ENCODE data around the gene MRPS23. TPM values are rescaled to one million over a fixed set of nuclear protein-coding genes. Genes with fewer than 3 reads are reported as not detected.
A peak's percentile ranks its signal among the peaks of the same experiment; 100 is the strongest.

MRPS23 gene
- 33.9 TPM for polyA plus RNA-seq (2013, experiment 1 of 2)
- polyA plus RNA-seq (2013, experiment 2 of 2): 35.9 TPM

GRCh38 chr17:57849874-57850754, at the start of gene MRPS23:
MRPS23 (minus strand) TSS chr17:57850044; CDS start chr17:57850010, 34 bp downstream.
- peak within 1 kb of the TSS; percentile 96 for H3K4me3 ChIP-seq (ENCODE audit: low read length)
- H3K27me3 ChIP-seq (ENCODE audit: insufficient read depth, low read length, poor library complexity): no peaks in the 10 kb centered on the region
- H3K9ac ChIP-seq (ENCODE audit: low read length): peak within 1 kb of the TSS; percentile 93
- H2BK15ac ChIP-seq (replicated peaks; ENCODE audit: low read depth): peak within 1 kb of the TSS; percentile 3
- no CpG with 5 or more reads among the region's 57 CpGs for WGBS (ENCODE audit: extremely low coverage, insufficient coverage, low lambda C conversion rate)
- no peak within 1 kb of the TSS for H2AK5ac ChIP-seq (ENCODE audit: low read length)
- peak within 1 kb of the TSS; percentile 93 for H2BK5ac ChIP-seq (ENCODE audit: low read length)
- peak within 1 kb of the TSS; percentile 74 for H4K5ac ChIP-seq (ENCODE audit: low read length)
- H3K18ac ChIP-seq (ENCODE audit: low read length): peak within 1 kb of the TSS; percentile 68
- H3K4me1 ChIP-seq (ENCODE audit: control insufficient read depth, low read depth, low read length): peaks cover 7% of the 10 kb centered on the region
- peak; percentile 100 for DNase-seq
- no peak within 1 kb of the TSS for H3K23ac ChIP-seq (ENCODE audit: low read length)
- H3K79me2 ChIP-seq (ENCODE audit: control insufficient read depth, insufficient read depth, low read length): peaks cover 11% of the 10 kb centered on the region
- no peaks in the 10 kb centered on the region for H3K36me3 ChIP-seq (ENCODE audit: control insufficient read depth, insufficient read depth, low read length)
- H3K79me1 ChIP-seq (ENCODE audit: low read length): peaks cover 11% of the 10 kb centered on the region
- H3K27ac ChIP-seq (ENCODE audit: low read depth, low read length): peak within 1 kb of the TSS; percentile 58
- no peak within 1 kb of the TSS for H4K8ac ChIP-seq (ENCODE audit: low read depth, low read length)
- peak within 1 kb of the TSS; percentile 16 for H2BK120ac ChIP-seq (ENCODE audit: low read depth, low read length)
- peak within 1 kb of the TSS; percentile 60 for H3K4ac ChIP-seq (ENCODE audit: low read depth, low read length)
- H3K4me2 ChIP-seq (ENCODE audit: low read length): peak within 1 kb of the TSS; percentile 72
- H3K56ac ChIP-seq (ENCODE audit: low read length): peak within 1 kb of the TSS; percentile 98

- H2BK120ac ChIP-seq (ENCODE audit: low read depth, low read length): no peak overlapping the region
- H2BK5ac ChIP-seq (ENCODE audit: low read length): no peak overlapping the region
- H3K79me2 ChIP-seq (ENCODE audit: control insufficient read depth, insufficient read depth, low read length): no peaks in the 10 kb centered on the region
- no peaks in the 10 kb centered on the region for H3K27me3 ChIP-seq (ENCODE audit: insufficient read depth, low read length, poor library complexity)
- H3K4ac ChIP-seq (ENCODE audit: low read depth, low read length): no peak overlapping the region
- no peak for DNase-seq
- no peak overlapping the region for H4K8ac ChIP-seq (ENCODE audit: low read depth, low read length)
- H3K4me2 ChIP-seq (ENCODE audit: low read length): no peak overlapping the region
- no peak overlapping the region for H3K23ac ChIP-seq (ENCODE audit: low read length)
- H2BK15ac ChIP-seq (replicated peaks; ENCODE audit: low read depth): no peak overlapping the region
- H2AK5ac ChIP-seq (ENCODE audit: low read length): no peak overlapping the region
- WGBS (ENCODE audit: extremely low coverage, insufficient coverage, low lambda C conversion rate): no CpG with 5 or more reads among the region's 8 CpGs
- no peak overlapping the region for H3K18ac ChIP-seq (ENCODE audit: low read length)
- H3K79me1 ChIP-seq (ENCODE audit: low read length): no peaks in the 10 kb centered on the region
- no peak overlapping the region for H4K5ac ChIP-seq (ENCODE audit: low read length)
- H3K56ac ChIP-seq (ENCODE audit: low read length): peak overlapping the region; percentile 35
- H3K9ac ChIP-seq (ENCODE audit: low read length): peak overlapping the region; percentile 16
- no peaks in the 10 kb centered on the region for H3K36me3 ChIP-seq (ENCODE audit: control insufficient read depth, insufficient read depth, low read length)
- H3K4me3 ChIP-seq (ENCODE audit: low read length): no peak overlapping the region
- H3K4me1 ChIP-seq (ENCODE audit: control insufficient read depth, low read depth, low read length): peaks cover 5% of the 10 kb centered on the region
- peak overlapping the region; percentile 21 for H3K27ac ChIP-seq (ENCODE audit: low read depth, low read length)
Observed at GRCh38 chr17:57899391-57899790, 49.5 kb upstream of the MRPS23 start.

DNA sequence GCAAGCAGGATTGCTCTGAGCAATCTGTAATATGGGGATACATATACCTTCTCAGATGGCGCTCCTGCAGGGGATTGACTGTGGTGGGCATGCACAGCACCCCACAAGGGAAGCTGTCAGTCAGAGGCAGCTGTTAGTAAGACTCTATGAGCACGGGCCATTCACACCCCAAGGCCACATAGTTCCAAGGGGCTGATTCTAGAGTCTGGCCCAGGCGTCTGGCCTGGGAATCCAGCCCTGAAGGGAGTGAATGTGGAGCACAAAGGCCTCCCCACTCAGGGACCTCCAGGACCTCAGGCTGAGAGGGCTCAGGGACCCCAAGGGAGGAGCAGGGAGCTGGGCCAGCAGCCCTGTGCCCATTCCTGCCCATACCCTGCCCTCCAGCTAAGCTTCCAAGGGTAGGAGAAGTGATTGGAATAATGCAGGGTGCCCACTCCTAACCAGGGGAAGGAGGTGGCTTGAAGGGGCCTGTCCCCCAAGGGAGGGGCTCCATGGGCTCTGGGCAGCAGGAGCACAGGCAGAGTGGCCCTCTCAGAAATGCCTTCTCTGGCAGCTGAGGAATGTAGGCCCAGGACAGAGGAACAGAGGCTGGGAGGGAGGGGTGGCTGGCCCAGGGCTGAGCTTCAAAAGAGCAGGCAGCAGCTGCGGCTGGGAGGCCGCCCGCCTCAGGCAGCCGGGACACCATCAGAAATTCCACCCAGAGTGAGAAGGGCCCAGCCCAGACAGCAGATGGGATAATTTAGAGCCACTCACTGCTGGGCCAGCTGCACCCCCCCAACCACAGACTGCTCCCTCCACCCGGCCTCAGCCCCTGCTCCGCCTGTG, 48.9 kb upstream of the MRPS23 start:
- Histone ChIP-seq H3K27ac (ENCODE audit: low read depth, low read length) (peak overlapping the region; percentile 78), H3K4me2 (ENCODE audit: low read length) (no peak overlapping the region), H3K4me3 (ENCODE audit: low read length) (no peak overlapping the region), H3K36me3 (ENCODE audit: control insufficient read depth, insufficient read depth, low read length) (no peaks in the 10 kb centered on the region), H2BK120ac (ENCODE audit: low read depth, low read length) (no peak overlapping the region), H3K27me3 (ENCODE audit: insufficient read depth, low read length, poor library complexity) (no peaks in the 10 kb centered on the region), H3K18ac (ENCODE audit: low read length) (peak overlapping the region; percentile 35), H2BK5ac (ENCODE audit: low read length) (no peak overlapping the region), H3K23ac (ENCODE audit: low read length) (no peak overlapping the region), H3K4ac (ENCODE audit: low read depth, low read length) (peak overlapping the region; percentile 1), H4K8ac (ENCODE audit: low read depth, low read length) (no peak overlapping the region), H2BK15ac (replicated peaks; ENCODE audit: low read depth) (no peak overlapping the region), H3K56ac (ENCODE audit: low read length) (peak overlapping the region; percentile 66), H3K4me1 (ENCODE audit: control insufficient read depth, low read depth, low read length) (peaks cover 5% of the 10 kb centered on the region), H3K79me2 (ENCODE audit: control insufficient read depth, insufficient read depth, low read length) (no peaks in the 10 kb centered on the region), H4K5ac (ENCODE audit: low read length) (no peak overlapping the region), H3K9ac (ENCODE audit: low read length) (peak overlapping the region; percentile 26), H3K79me1 (ENCODE audit: low read length) (no peaks in the 10 kb centered on the region), H2AK5ac (ENCODE audit: low read length) (no peak overlapping the region)
- DNase-seq: peak; percentile 97
- no CpG with 5 or more reads among the region's 9 CpGs for WGBS (ENCODE audit: extremely low coverage, insufficient coverage, low lambda C conversion rate)

GRCh38 chr17:57895382-57896060, 45.7 kb upstream of the MRPS23 start:
- H2BK5ac ChIP-seq (ENCODE audit: low read length): no peak overlapping the region
- WGBS (ENCODE audit: extremely low coverage, insufficient coverage, low lambda C conversion rate): no CpG with 5 or more reads among the region's 8 CpGs
- no peak overlapping the region for H3K4me3 ChIP-seq (ENCODE audit: low read length)
- no peaks in the 10 kb centered on the region for H3K27me3 ChIP-seq (ENCODE audit: insufficient read depth, low read length, poor library complexity)
- peaks cover 10% of the 10 kb centered on the region for H3K4me1 ChIP-seq (ENCODE audit: control insufficient read depth, low read depth, low read length)
- H3K4ac ChIP-seq (ENCODE audit: low read depth, low read length): no peak overlapping the region
- H3K27ac ChIP-seq (ENCODE audit: low read depth, low read length): no peak overlapping the region
- no peaks in the 10 kb centered on the region for H3K36me3 ChIP-seq (ENCODE audit: control insufficient read depth, insufficient read depth, low read length)
- no peaks in the 10 kb centered on the region for H3K79me2 ChIP-seq (ENCODE audit: control insufficient read depth, insufficient read depth, low read length)
- H3K4me2 ChIP-seq (ENCODE audit: low read length): no peak overlapping the region
- no peak overlapping the region for H4K5ac ChIP-seq (ENCODE audit: low read length)
- H3K56ac ChIP-seq (ENCODE audit: low read length): no peak overlapping the region
- DNase-seq: peak; percentile 70
- H2BK15ac ChIP-seq (replicated peaks; ENCODE audit: low read depth): no peak overlapping the region
- peaks cover 2% of the 10 kb centered on the region for H3K79me1 ChIP-seq (ENCODE audit: low read length)
- H3K18ac ChIP-seq (ENCODE audit: low read length): no peak overlapping the region
- H3K23ac ChIP-seq (ENCODE audit: low read length): no peak overlapping the region
- no peak overlapping the region for H3K9ac ChIP-seq (ENCODE audit: low read length)
- no peak overlapping the region for H2AK5ac ChIP-seq (ENCODE audit: low read length)
- H4K8ac ChIP-seq (ENCODE audit: low read depth, low read length): no peak overlapping the region
- H2BK120ac ChIP-seq (ENCODE audit: low read depth, low read length): no peak overlapping the region

DNA sequence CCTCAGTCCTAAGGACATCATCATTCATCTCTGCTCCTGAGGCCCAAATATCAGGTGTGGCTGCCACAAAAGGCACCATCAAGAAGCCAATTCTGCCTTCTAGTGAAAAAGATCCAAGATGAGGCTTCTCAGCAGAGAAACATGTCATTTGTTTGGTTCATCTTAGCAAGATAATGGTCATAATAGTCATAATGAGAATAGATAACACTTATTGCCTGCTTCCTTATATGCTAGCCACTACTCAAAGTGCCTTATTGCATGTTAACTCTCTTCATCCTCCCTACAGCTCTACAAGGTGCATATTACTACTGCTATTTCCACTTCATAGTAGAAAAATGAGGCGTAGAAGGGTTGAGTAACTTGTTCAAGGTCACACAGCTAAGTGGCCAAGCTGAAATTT, 45.0 kb upstream of the MRPS23 start:
- Histone ChIP-seq H3K23ac (ENCODE audit: low read length) (no peak overlapping the region), H3K4me1 (ENCODE audit: control insufficient read depth, low read depth, low read length) (peaks cover 10% of the 10 kb centered on the region), H2BK15ac (replicated peaks; ENCODE audit: low read depth) (no peak overlapping the region), H3K4me3 (ENCODE audit: low read length) (no peak overlapping the region), H3K27me3 (ENCODE audit: insufficient read depth, low read length, poor library complexity) (no peaks in the 10 kb centered on the region), H2BK5ac (ENCODE audit: low read length) (no peak overlapping the region), H2AK5ac (ENCODE audit: low read length) (no peak overlapping the region), H3K27ac (ENCODE audit: low read depth, low read length) (no peak overlapping the region), H3K36me3 (ENCODE audit: control insufficient read depth, insufficient read depth, low read length) (no peaks in the 10 kb centered on the region), H2BK120ac (ENCODE audit: low read depth, low read length) (no peak overlapping the region), H3K56ac (ENCODE audit: low read length) (no peak overlapping the region), H3K9ac (ENCODE audit: low read length) (no peak overlapping the region), H4K5ac (ENCODE audit: low read length) (no peak overlapping the region), H3K18ac (ENCODE audit: low read length) (no peak overlapping the region), H3K79me1 (ENCODE audit: low read length) (peaks cover 2% of the 10 kb centered on the region), H3K79me2 (ENCODE audit: control insufficient read depth, insufficient read depth, low read length) (no peaks in the 10 kb centered on the region), H3K4ac (ENCODE audit: low read depth, low read length) (no peak overlapping the region), H4K8ac (ENCODE audit: low read depth, low read length) (no peak overlapping the region), H3K4me2 (ENCODE audit: low read length) (no peak overlapping the region)
- DNase-seq: no peak
- WGBS (ENCODE audit: extremely low coverage, insufficient coverage, low lambda C conversion rate): no CpG with 5 or more reads among the region's 1 CpG

All from mesendoderm (in vitro differentiated cells).